Measurements from ENCODE around the gene TAF1A.

DNA sequence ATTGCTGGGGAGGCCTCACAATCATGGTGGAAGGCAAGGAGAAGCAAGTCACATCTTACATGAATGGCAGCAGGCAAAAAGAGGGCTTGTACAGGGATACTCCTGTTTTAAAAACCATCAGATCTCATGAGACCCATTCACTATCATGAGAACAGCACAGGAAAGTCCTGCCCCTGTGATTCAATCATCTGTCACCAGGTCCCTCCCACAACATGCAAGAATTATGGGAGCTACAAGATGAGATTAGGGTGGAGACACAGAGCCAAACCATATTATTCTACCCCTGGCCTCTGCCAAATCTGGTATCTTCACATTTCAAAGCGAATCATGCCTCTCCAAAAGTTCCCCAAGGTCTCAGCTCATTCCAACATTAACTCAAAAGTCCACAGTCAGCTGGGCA is 17.0 kb upstream of the TAF1A start:
- TF ChIP-seq, protein P1, sequence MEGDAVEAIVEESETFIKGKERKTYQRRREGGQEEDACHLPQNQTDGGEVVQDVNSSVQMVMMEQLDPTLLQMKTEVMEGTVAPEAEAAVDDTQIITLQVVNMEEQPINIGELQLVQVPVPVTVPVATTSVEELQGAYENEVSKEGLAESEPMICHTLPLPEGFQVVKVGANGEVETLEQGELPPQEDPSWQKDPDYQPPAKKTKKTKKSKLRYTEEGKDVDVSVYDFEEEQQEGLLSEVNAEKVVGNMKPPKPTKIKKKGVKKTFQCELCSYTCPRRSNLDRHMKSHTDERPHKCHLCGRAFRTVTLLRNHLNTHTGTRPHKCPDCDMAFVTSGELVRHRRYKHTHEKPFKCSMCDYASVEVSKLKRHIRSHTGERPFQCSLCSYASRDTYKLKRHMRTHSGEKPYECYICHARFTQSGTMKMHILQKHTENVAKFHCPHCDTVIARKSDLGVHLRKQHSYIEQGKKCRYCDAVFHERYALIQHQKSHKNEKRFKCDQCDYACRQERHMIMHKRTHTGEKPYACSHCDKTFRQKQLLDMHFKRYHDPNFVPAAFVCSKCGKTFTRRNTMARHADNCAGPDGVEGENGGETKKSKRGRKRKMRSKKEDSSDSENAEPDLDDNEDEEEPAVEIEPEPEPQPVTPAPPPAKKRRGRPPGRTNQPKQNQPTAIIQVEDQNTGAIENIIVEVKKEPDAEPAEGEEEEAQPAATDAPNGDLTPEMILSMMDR (conservative IDR thresholded peaks at IDR 0.05; ENCODE audit: low read depth, low read length): no peak
- no peak for TF ChIP-seq EZH2 (IDR thresholded peaks at IDR 0.05; ENCODE audit: borderline replicate concordance, low read depth, low read length, poor library complexity, severe bottlenecking)
